GM23248 (cell line): ENCODE measurements around the gene MUS81. TPM values are rescaled to one million over a fixed set of nuclear protein-coding genes. Genes with fewer than 3 reads are reported as not detected.

ENCODE experiments used
- DNase-seq: peaks from one replicate; pipeline ENCODE4 v3.0.0-alpha.2; 2015
- H2AFZ ChIP-seq: fragments of 200-600 bp; sonication (generic); 2 replicates; pipeline ENCODE4 v1.6.1; 2016; ENCODE audit warnings: antibody characterized with exemption
- H3F3A ChIP-seq: fragments of 200-600 bp; sonication (generic); 2 replicates; pipeline ENCODE4 v1.6.1; 2016; ENCODE audit warnings: mild to moderate bottlenecking, antibody characterized with exemption, mixed run types; ENCODE audit not compliant: insufficient read depth
- H3K27ac ChIP-seq: fragments of 200-600 bp; sonication (generic); 2 replicates; pipeline ENCODE4 v1.5.1; 2016; ENCODE audit warnings: mild to moderate bottlenecking
- H3K27me3 ChIP-seq: fragments of 200-600 bp; sonication (generic); replicated peaks from 2 replicates; pipeline ENCODE4 v1.6.1; 2016; ENCODE audit warnings: mild to moderate bottlenecking; ENCODE audit not compliant: insufficient read depth
- H3K36me3 ChIP-seq: fragments of 200-600 bp; sonication (generic); 2 replicates; pipeline ENCODE4 v1.6.1; 2016; ENCODE audit warnings: low read depth, mild to moderate bottlenecking
- H3K4me1 ChIP-seq: fragments of 200-600 bp; sonication (generic); 2 replicates; pipeline ENCODE4 v1.6.1; 2016; ENCODE audit warnings: mild to moderate bottlenecking; ENCODE audit not compliant: insufficient read depth
- H3K4me2 ChIP-seq: fragments of 200-600 bp; sonication (generic); one replicate; pipeline ENCODE4 v1.6.1; 2016; ENCODE audit warnings: mild to moderate bottlenecking; ENCODE audit not compliant: unreplicated experiment
- H3K4me3 ChIP-seq: fragments of 200-600 bp; sonication (generic); 2 replicates; pipeline ENCODE4 v1.5.1; 2016; ENCODE audit warnings: mild to moderate bottlenecking
- H3K79me2 ChIP-seq: fragments of 200-600 bp; sonication (generic); 2 replicates; pipeline ENCODE4 v1.6.1; 2016; ENCODE audit warnings: mild to moderate bottlenecking; ENCODE audit not compliant: insufficient read depth
- H3K9ac ChIP-seq: fragments of 200-600 bp; sonication (generic); 2 replicates; pipeline ENCODE4 v1.6.1; 2016; ENCODE audit warnings: mild to moderate bottlenecking
- H3K9me2 ChIP-seq: fragments of 200-600 bp; sonication (generic); 2 replicates; pipeline ENCODE4 v1.6.1; 2016; ENCODE audit warnings: mixed run types, mild to moderate bottlenecking, moderate library complexity; ENCODE audit not compliant: insufficient read depth
- H3K9me3 ChIP-seq: fragments of 200-600 bp; sonication (generic); one replicate; pipeline ENCODE4 v1.6.1; 2017; ENCODE audit warnings: low read depth
- H4K20me1 ChIP-seq: fragments of 200-600 bp; sonication (generic); 2 replicates; pipeline ENCODE4 v1.6.0; 2016; ENCODE audit not compliant: insufficient read depth
- EZH2 ChIP-seq: fragments of 200-600 bp; sonication (generic); IDR thresholded peaks from 2 replicates; pipeline ENCODE4 v1.6.1; 2018; ENCODE audit warnings: antibody characterized with exemption, mild to moderate bottlenecking; ENCODE audit not compliant: insufficient read depth, poor library complexity, severe bottlenecking
- EZH2phosphoT487 ChIP-seq: fragments of 200-600 bp; sonication (generic); IDR thresholded peaks from 2 replicates; pipeline ENCODE4 v1.6.1; 2018; ENCODE audit warnings: antibody characterized with exemption, moderate library complexity, mild to moderate bottlenecking, low read depth; ENCODE audit not compliant: insufficient read depth
- WGBS, 2 experiments: methylation state at CpG; one replicate each; pipeline ENCODE4 v1.1.6; 2015 to 2017; ENCODE audit warnings: low lambda C conversion rate in 2 of 2, low coverage in 1 of 2; ENCODE audit errors: missing lambda C conversion rate in 2 of 2; 5-methylcytosine and 5-hydroxymethylcytosine counted together
- in situ Hi-C: fragments of 300-500 bp; cut with MboI; formaldehyde crosslinking; loops from 2 replicates; pipeline ENCODE4 v1.15.0; 2020
- polyA plus RNA-seq: library from polyadenylated mRNA; unstranded; fragments of >200 nt; fragmentation: Nextera tagmentation; extraction: Ambion mirVana; gene quantifications from 2 replicates; pipeline ENCODE4 v1.2.1, GENCODE V29; 2016
- total RNA-seq: library from RNA; depleted of rRNA; stranded (reverse); fragments of >200 nt; shearing (Covaris generic); gene quantifications from 2 replicates; pipeline ENCODE4 v1.2.3, GENCODE V29; 2014

MUS81 gene
- total and polyA plus RNA-seq, 2 experiments from 2014 or later: 42.0 to 56.0 TPM

- Histone ChIP-seq H3K4me2 (peak overlapping the region; percentile 94), H3K9ac (peak overlapping the region; percentile 90; the same call in 1 of the 2 replicates), H3F3A (peaks cover 52% of the 10 kb centered on the region), H3K4me3 (peak overlapping the region; percentile 92), H3K4me1 (peaks cover 12% of the 10 kb centered on the region), H4K20me1 (no peaks in the 10 kb centered on the region), H2AFZ (no peak overlapping the region), H3K27me3 (no peaks in the 10 kb centered on the region), H3K27ac (no peak overlapping the region), H3K79me2 (peaks cover 37% of the 10 kb centered on the region), H3K36me3 (peaks cover 12% of the 10 kb centered on the region; the same call in 1 of the 2 replicates), H3K9me2 (no peaks in the 10 kb centered on the region), H3K9me3 (no peaks in the 10 kb centered on the region)
- DNase-seq: no peak
- no peak for TF ChIP-seq EZH2phosphoT487
- no peak for TF ChIP-seq EZH2
- 72 to 92% methylated on average over 4 to 5 of the region's 5 CpGs for WGBS, 2 experiments
- in situ Hi-C loops: no loop called here
Observed at GRCh38 chr11:65862191-65862735, 2.0 kb downstream of the MUS81 start.

GRCh38 chr11:65862941-65863888, 3.0 kb downstream of the MUS81 start:
- no peak overlapping the region for H3K4me2 ChIP-seq
- no peak overlapping the region for H3K4me3 ChIP-seq
- peaks cover 60% of the 10 kb centered on the region for H3F3A ChIP-seq
- DNase-seq: no peak
- peaks cover 36% of the 10 kb centered on the region for H3K79me2 ChIP-seq
- H3K9me2 ChIP-seq: no peaks in the 10 kb centered on the region
- 0 out of 2 replicates have a peak overlapping the region, but pooled peaks have one; percentile 90 for H3K9ac ChIP-seq
- in situ Hi-C loops: no loop called here
- peaks cover 21% of the 10 kb centered on the region; the same call in 1 of the 2 replicates for H3K36me3 ChIP-seq
- H3K4me1 ChIP-seq: peaks cover 12% of the 10 kb centered on the region
- TF ChIP-seq EZH2: no peak
- no peak for TF ChIP-seq EZH2phosphoT487
- H2AFZ ChIP-seq: no peak overlapping the region
- no peak overlapping the region for H3K27ac ChIP-seq
- H4K20me1 ChIP-seq: no peaks in the 10 kb centered on the region
- 84 to 87% methylated on average over 23 to 24 of the region's 24 CpGs for WGBS, 2 experiments
- H3K27me3 ChIP-seq: no peaks in the 10 kb centered on the region
- H3K9me3 ChIP-seq: no peaks in the 10 kb centered on the region

GRCh38 chr11:65863889-65864705, 3.9 kb downstream of the MUS81 start:
- in situ Hi-C loops: no loop called here
- Histone ChIP-seq H3K27me3 (no peaks in the 10 kb centered on the region), H3K79me2 (peaks cover 44% of the 10 kb centered on the region), H3K4me2 (no peak overlapping the region), H3K27ac (no peak overlapping the region), H3K9ac (no peak overlapping the region), H2AFZ (no peak overlapping the region), H3K36me3 (peaks cover 26% of the 10 kb centered on the region; the same call in 1 of the 2 replicates), H3K9me2 (no peaks in the 10 kb centered on the region), H3K4me1 (peaks cover 12% of the 10 kb centered on the region), H3F3A (peaks cover 61% of the 10 kb centered on the region), H3K4me3 (no peak overlapping the region), H4K20me1 (no peaks in the 10 kb centered on the region), H3K9me3 (no peaks in the 10 kb centered on the region)
- 73 to 76% methylated on average over 12 of the region's 12 CpGs for WGBS, 2 experiments
- DNase-seq: no peak
- TF ChIP-seq EZH2 (no peak), EZH2phosphoT487 (no peak)
